Measurements from ENCODE around the gene MIF4GD. TPM values are rescaled to one million over a fixed set of nuclear protein-coding genes. Genes with fewer than 3 reads are reported as not detected.
A peak's percentile ranks its signal among the peaks of the same experiment; 100 is the strongest.

The MIF4GD gene
- total and polyA plus RNA-seq, 10 of the 15 experiments (the other 5 are each of a cell fraction or from before 2014, with no cell fraction given), result 22.8 to 96.2 (median 60.1) TPM

- DNase-seq (ENCODE audit: low read depth, low spot score) (no peak), ATAC-seq (no peak), FAIRE-seq (no peak)
- Histone ChIP-seq H2AFZ (ENCODE audit: control insufficient read depth, low read depth, low read length) (no peak overlapping the region), H3K4me2 (ENCODE audit: control insufficient read depth, insufficient read depth) (no peak overlapping the region), H3K9me3 (replicated peaks; ENCODE audit: control insufficient read depth, insufficient read depth, low read length) (no peaks in the 10 kb centered on the region), H3K79me2 (ENCODE audit: control insufficient read depth, insufficient read depth, low read length) (no peaks in the 10 kb centered on the region; the same call in 1 of the 2 replicates), H4K20me1 (ENCODE audit: control insufficient read depth, insufficient read depth) (no peaks in the 10 kb centered on the region; the same call in 1 of the 2 replicates), H3K27ac (ENCODE audit: control insufficient read depth, insufficient read depth) (no peak overlapping the region), H3K4me1 (ENCODE audit: control insufficient read depth, insufficient read depth, low read length) (peaks cover 43% of the 10 kb centered on the region), H3K36me3 (ENCODE audit: control insufficient read depth in 2 of 2, insufficient read depth in 2 of 2, low read length in 1 of 2) (peaks cover 58 to 70% of the 10 kb centered on the region in 2 experiments), H3K4me3 (no peak overlapping the region), H3K27me3 (replicated peaks in 1 of 2; ENCODE audit: control insufficient read depth in 2 of 2, insufficient read depth in 2 of 2, low read length in 1 of 2) (no peaks in the 10 kb centered on the region), H3K9ac (ENCODE audit: control insufficient read depth, insufficient read depth, low read length) (no peak overlapping the region)
- 97% methylated on average over 7 of the region's 7 CpGs for WGBS (ENCODE audit: insufficient coverage, insufficient replicate concordance, low lambda C conversion rate, missing lambda C conversion rate)
- SMC1A ChIA-PET (ENCODE audit: uncharacterized antibody, unreplicated experiment), result interaction anchor here (1.0 to 2.3 kb wide), 5 partner anchors 9 to 55 kb away, joined by 3 to 10 read pairs (median 6); partner anchors contain the start of genes GGA3, MIF4GD and MRPS7
- CTCF ChIA-PET, result interaction anchor here (0.5 to 4.3 kb wide), 13 partner anchors 8 to 784 kb away, joined by 3 to 34 read pairs (median 6); partner anchors contain the start of genes GGA3, MIF4GD and MRPS7
- TF ChIP-seq EED (IDR thresholded peaks at IDR 0.05; ENCODE audit: low read depth) (no peak), CHD4 (IDR thresholded peaks at IDR 0.05) (no peak), ATF3 (IDR thresholded peaks at IDR 0.05; ENCODE audit: borderline replicate concordance, extremely low read depth, low read depth, low read length) (no peak), PKNOX1 (IDR thresholded peaks at IDR 0.05) (no peak), RFX5 (IDR thresholded peaks at IDR 0.05; ENCODE audit: low read depth, low read length) (no peak), ZBED1 (IDR thresholded peaks at IDR 0.05; ENCODE audit: borderline replicate concordance) (no peak), ZBTB40 (IDR thresholded peaks at IDR 0.05; ENCODE audit: borderline replicate concordance) (no peak), ZNF622 (IDR thresholded peaks at IDR 0.05) (no peak), CHD1 (IDR thresholded peaks at IDR 0.05; ENCODE audit: low read depth, low read length) (no peak), TBL1XR1 (IDR thresholded peaks at IDR 0.05; ENCODE audit: low read depth, low read length) (no peak), SIN3A (IDR thresholded peaks at IDR 0.05; ENCODE audit: low read depth, low read length) (no peak), EZH2 (IDR thresholded peaks at IDR 0.05; ENCODE audit: borderline replicate concordance, control insufficient read depth, low read depth, low read length) (no peak)
- in situ Hi-C loops (cut with MboI) (no loop called here), intact Hi-C loops (cut with micrococcal nuclease; ENCODE audit: unreplicated experiment) (no loop called here)
- POLR2A ChIA-PET, result no interaction called here
- RAD21 ChIA-PET (ENCODE audit: unreplicated experiment), result interaction anchor here (1.3 to 2.1 kb wide), 5 partner anchors 20 to 280 kb away, joined by 3 to 9 read pairs (median 4); partner anchors contain the start of genes GGA3, MIF4GD, MRPS7 and NUP85
- BruUV-seq (replicated peaks), result TSS peak; percentile 40
Measured at GRCh38 chr17:75241143-75241430, 29.9 kb downstream of the MIF4GD start.
